ENCODE results near the gene NPM3.

Gene NPM3

DNA sequence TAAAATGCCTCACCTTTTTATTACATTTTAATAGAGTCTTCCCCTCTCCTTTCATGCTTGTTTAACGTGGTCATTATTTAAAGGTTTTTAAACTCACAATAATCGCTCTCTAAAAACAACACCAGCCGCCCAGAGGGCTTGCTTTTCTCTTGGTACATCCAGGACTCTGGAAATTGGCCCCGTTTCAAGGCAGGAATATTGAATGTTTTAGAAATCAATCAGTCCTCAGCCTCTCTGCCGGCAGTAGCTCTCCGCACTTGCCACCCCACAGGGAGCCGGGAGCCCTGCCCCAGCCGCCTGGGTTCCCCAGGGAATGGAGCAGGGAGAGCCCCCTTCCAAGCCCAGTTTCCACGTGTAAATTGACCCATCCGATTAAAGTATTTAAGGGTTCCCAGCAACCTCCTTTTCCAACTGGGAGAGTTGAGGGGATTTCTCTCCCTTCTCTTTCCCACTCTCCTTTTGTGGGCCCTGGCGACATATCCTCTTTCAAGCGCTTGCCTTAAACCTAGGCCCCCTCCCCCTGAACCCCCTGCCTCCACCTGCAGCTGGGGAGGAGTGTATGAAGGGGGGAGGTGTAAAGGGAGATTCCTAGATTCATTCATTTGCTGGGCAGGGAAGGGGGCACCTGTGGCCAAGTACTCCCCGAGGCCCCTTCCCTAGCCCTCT, 9.2 kb downstream of the NPM3 start:
- DNase-seq = no peak

- DNase-seq = no peak
Measured at GRCh38 chr10:101772895-101773761, 10.1 kb downstream of the NPM3 start.

- peak in 1 of 2 experiments; percentile 46 for DNase-seq
Measured at GRCh38 chr10:101772017-101772894, 11.0 kb downstream of the NPM3 start.

DNA sequence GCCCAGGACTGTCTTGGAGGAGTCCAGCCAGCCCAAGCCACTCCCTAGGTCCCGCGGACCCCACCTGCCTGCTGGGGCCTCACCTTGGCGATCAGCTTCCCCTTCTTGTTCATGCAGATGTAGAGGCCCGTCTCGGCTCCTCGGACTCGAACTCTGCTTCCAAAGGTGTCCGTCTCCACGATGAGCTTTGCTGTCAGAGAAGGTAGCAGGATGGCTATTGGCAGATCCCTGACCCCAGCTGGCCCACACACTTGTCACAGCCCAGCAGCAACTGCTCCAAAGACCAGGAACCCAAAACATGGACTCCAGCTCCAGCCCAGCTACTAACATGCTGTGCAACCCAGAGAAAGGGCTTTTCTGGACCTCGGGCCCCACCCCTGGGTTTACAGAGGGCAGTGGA, 11.9 kb downstream of the NPM3 start:
- DNase-seq = no peak

GRCh38 chr10:101770331-101771215, 12.7 kb downstream of the NPM3 start:
- peak in 1 of 2 experiments; percentile 50 for DNase-seq

- peak in 1 of 2 experiments; percentile 10 for DNase-seq
Measured at GRCh38 chr10:101769541-101770180, 13.6 kb downstream of the NPM3 start.

DNA sequence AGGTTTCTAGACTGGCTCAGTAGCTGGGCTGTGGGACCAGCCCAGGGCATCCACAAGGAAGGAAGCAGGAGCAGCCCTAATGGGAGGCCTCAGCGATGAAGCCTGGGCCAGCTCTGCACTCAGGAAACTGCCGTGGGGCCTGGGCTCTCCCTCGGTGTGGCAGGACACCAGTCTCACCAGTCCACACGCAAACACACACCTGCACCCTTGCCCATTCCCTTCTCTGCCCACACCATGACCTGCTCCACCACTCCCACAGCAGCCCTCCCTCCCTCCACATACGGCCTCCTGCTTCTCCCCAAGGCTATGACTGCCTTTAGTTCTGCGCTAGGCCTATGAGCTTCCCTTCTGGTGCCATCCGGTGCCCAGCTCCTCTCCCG, 14.5 kb downstream of the NPM3 start:
- DNase-seq = no peak

DNA sequence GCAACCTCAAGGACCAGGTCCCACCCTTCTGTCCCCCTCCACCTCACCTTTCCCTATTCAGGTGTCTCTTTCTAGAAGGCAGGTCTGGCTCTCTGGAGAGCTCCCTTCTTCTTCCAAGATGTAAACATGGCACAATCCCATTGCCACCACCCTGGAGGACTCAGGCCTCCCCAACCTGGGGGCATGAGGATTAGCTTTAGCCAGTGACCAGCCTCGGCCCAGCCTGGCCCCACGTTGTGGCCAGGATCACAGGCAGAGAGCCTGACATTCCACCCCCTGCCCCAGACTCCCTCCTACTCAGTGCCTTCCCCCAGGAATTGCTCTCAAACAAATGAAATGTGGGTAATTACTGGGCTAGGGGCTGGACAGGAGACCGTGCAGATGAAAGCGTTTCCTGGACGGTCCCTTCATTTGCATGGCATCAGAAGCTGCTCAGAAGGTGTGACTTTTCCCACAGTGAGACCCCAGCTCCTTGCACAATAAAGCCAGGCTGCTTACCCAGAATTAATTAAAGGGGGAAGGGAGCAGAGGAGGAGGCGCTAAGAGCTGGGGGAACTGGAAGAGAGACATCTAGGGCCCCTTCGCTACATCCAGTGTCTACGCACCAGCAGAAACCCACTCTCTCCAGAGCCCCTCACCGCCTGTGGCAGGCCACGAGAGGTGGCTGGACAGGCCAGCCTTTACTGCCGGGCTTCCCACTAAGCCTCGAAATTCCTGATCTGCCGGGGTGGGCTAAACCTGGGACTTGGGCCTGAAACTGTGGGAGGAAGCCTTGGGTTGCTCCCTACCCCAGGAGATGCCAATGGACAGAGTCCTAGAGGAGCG, 15.1 kb downstream of the NPM3 start:
- no peak for DNase-seq

- no peak for DNase-seq
Measured at GRCh38 chr10:101767600-101767945, 15.7 kb downstream of the NPM3 start.

GRCh38 chr10:101766753-101767599, 16.3 kb downstream of the NPM3 start:
- DNase-seq = no peak

GRCh38 chr10:101766306-101766705, 16.9 kb downstream of the NPM3 start:
- no peak for DNase-seq

- peak in 1 of 2 experiments; percentile 11 for DNase-seq
Measured at GRCh38 chr10:101763141-101763846, 20.0 kb downstream of the NPM3 start.

- DNase-seq = no peak
Measured at GRCh38 chr10:101762736-101763135, 20.5 kb downstream of the NPM3 start.

- no peak for DNase-seq
Measured at GRCh38 chr10:101761226-101761625, 22.0 kb downstream of the NPM3 start.

DNA sequence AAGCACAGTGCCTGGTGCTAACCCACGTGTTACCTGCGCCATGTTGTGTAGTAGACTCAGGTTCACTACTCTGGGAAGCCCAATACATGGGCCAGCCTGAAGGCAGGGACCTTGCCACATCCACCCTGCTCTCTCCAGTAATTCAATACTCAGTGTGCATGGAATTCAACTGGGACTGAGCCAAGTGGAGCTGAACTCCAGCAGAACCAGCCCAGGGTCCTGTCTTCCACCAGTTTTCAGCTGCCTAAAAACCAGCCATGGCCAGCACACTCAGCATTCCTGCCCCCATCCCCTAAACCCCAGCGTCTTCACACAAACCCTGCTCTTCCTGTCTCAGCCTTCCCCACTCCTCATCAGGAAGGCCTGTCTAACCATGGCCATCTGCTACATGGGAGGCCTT, 22.7 kb downstream of the NPM3 start:
- no peak for DNase-seq

DNA sequence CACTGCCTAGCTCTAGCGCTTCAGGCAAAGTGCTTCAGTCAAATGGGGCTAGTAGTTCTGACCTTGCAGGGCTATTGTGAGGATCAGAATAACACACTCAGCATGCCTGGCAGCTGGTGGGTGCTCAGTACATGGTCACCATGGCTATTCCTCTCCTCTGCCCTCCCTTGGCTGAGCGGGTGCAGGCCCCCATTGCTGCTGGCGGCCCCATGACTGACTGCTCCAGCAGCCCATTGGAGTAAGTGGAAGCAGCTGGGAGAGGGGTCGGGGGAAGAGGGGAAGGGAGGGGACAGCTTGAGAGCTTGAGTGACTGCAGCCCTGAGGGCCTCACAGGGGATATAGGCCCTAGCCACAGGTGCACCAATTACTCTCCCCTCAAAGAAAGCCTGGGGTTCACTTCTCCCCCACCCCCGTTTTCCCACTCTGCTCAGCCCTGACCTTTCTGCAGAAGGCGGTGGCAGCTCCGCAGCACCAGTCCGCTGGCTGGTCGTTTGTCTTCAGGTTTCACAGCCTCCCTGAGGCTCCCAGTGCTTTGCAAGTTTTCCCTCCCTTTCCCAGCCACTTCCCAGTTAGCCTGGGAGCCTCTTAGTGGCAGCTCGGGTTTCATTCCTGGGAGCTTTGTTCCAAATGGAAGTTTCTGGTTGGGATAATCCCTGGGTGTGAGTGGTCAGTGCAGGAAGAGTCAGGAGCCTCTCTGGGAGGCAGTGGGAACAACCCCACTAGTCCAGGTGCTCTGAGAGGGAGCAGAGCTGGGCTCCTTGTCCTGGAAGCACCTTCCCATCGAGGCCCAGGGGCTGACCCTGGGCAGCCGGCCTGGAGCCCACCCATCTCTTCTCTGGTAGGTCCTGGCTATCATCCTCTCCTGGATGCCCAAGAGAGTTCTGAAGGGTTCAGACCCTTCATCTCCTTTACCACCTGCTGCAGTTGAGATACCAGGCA, 23.7 kb downstream of the NPM3 start:
- peak; percentile 42 to 55 for DNase-seq

- no peak for DNase-seq
Measured at GRCh38 chr10:101758858-101759257, 24.4 kb downstream of the NPM3 start.

GRCh38 chr10:101752241-101752640, 31.0 kb downstream of the NPM3 start:
- peak; percentile 48 to 88 for DNase-seq
